ENCODE results near the gene ZNF655.

DNA sequence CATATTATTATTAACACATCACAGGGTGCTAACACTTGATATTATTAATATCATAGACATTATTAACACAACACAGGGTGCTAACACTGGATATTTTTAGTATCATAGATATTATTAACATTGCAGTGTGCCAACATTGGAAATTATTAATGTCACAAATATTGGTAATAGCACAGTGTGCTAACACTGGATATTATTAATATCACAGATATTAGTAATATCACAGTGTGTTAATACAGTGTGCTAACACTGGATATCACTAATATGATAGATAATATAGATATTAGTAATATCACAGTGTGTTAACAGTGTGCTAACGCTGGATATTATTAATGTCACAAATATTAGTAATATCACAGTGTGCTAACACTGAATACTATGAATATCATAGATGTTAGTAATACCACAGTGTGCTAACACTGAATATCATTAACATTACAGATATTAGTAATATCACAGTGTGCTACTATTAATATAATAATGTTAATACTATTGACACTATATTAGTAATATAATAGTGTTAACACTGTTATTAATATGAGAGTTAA is 38.0 kb downstream of the ZNF655 start:
- no peak for TF ChIP-seq CTCF (IDR thresholded peaks at IDR 0.05; ENCODE audit: insufficient read depth, low read depth, low read length)
- TF ChIP-seq EZH2 (IDR thresholded peaks at IDR 0.05; ENCODE audit: insufficient read depth, low read length), result no peak
